ENCODE measurements around the gene GZF1.

DNA sequence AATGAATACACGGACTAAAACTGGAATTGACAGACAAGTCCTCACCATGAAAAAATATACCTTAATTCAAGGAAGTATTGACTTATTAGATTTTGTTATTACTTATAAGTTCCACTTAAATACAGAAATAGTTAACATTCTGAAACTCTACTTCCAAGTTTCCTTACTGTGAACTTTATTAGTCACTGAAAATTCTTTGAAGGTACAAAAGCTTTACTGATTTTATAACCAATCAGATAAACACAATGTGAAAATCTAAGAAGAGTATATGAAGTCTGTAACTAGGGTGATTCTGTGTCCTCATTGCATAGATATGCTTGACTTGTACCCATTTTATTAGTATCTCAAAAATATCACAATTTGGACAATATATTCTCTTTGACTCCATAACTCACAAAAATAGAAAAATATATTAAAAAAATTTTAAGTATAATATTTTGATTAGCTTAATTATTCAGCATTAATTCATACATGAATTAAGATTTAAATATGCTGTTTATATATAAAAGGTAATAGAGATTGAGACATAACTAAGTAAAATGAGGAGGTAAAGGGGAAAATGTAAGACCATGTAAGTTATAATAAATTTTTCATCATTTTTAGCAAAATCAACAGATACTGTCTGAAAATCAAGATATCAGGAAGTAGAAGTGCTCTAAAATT is 52.7 kb downstream of the GZF1 start:
- TF ChIP-seq, protein P1, sequence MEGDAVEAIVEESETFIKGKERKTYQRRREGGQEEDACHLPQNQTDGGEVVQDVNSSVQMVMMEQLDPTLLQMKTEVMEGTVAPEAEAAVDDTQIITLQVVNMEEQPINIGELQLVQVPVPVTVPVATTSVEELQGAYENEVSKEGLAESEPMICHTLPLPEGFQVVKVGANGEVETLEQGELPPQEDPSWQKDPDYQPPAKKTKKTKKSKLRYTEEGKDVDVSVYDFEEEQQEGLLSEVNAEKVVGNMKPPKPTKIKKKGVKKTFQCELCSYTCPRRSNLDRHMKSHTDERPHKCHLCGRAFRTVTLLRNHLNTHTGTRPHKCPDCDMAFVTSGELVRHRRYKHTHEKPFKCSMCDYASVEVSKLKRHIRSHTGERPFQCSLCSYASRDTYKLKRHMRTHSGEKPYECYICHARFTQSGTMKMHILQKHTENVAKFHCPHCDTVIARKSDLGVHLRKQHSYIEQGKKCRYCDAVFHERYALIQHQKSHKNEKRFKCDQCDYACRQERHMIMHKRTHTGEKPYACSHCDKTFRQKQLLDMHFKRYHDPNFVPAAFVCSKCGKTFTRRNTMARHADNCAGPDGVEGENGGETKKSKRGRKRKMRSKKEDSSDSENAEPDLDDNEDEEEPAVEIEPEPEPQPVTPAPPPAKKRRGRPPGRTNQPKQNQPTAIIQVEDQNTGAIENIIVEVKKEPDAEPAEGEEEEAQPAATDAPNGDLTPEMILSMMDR (IDR thresholded peaks at IDR 0.05; ENCODE audit: low read depth, low read length), result no peak
- TF ChIP-seq EZH2phosphoT487 (IDR thresholded peaks at IDR 0.05; ENCODE audit: low read depth), result no peak
